GM12878 (cell line): ENCODE measurements around the gene PRSS50. TPM values are rescaled to one million over a fixed set of nuclear protein-coding genes. Genes with fewer than 3 reads are reported as not detected.
A peak's percentile ranks its signal among the peaks of the same experiment; 100 is the strongest.

Experiments used
- BACH1 ChIP-seq: fragments of 450-650 bp; IDR thresholded peaks from 2 replicates; pipeline ENCODE4 v1.6.1; 2017; ENCODE audit warnings: mild to moderate bottlenecking, borderline replicate concordance
- BCL11A ChIP-seq: IDR thresholded peaks from 2 replicates; pipeline ENCODE4 v1.6.1; 2011; ENCODE audit warnings: low read depth, low read length
- CHD2 ChIP-seq: IDR thresholded peaks from 2 replicates; pipeline ENCODE4 v1.6.1; 2011; ENCODE audit warnings: low read depth, low read length, improper control_type of control experiment, borderline replicate concordance
- CREB1 ChIP-seq: IDR thresholded peaks from 2 replicates; pipeline ENCODE4 v1.6.1; 2012; ENCODE audit warnings: low read depth, mild to moderate bottlenecking, inconsistent platforms
- ESRRA ChIP-seq: IDR thresholded peaks from 2 replicates; pipeline ENCODE4 v1.6.1; 2012; ENCODE audit warnings: mild to moderate bottlenecking, low read length, improper control_type of control experiment
- FOXM1 ChIP-seq: IDR thresholded peaks from 2 replicates; pipeline ENCODE4 v1.6.1; 2012; ENCODE audit warnings: low read depth, mild to moderate bottlenecking, inconsistent platforms, low read length, moderate library complexity
- HDAC6 ChIP-seq: fragments of 200-600 bp; sonication (generic); IDR thresholded peaks from one replicate; pipeline ENCODE4 v1.8.0; 2017; ENCODE audit warnings: antibody characterized with exemption; ENCODE audit not compliant: unreplicated experiment
- IKZF1 ChIP-seq: fragments of 450-650 bp; conservative IDR thresholded peaks from 2 replicates; pipeline ENCODE4 v1.6.1; 2017; ENCODE audit warnings: antibody characterized with exemption, mild to moderate bottlenecking
- IKZF2 ChIP-seq, 2 experiments: fragments of 450-650 bp; IDR thresholded peaks; 2 replicates each; pipeline ENCODE4 v1.6.1; 2017; ENCODE audit warnings: mild to moderate bottlenecking in 2 of 2, moderate library complexity in 2 of 2
- IRF4 ChIP-seq: IDR thresholded peaks from 2 replicates; pipeline ENCODE4 v1.6.1; 2011; ENCODE audit warnings: low read depth, low read length
- MAX ChIP-seq: IDR thresholded peaks from 2 replicates; pipeline ENCODE4 v1.6.1; 2012; ENCODE audit warnings: low read depth, low read length, improper control_type of control experiment
- MTA2 ChIP-seq: fragments of 450-650 bp; IDR thresholded peaks from 2 replicates; pipeline ENCODE4 v1.6.1; 2016; ENCODE audit warnings: low read depth, mild to moderate bottlenecking, moderate library complexity
- NRF1 ChIP-seq: conservative IDR thresholded peaks from 2 replicates; pipeline ENCODE4 v1.6.1; 2011; ENCODE audit warnings: mild to moderate bottlenecking, low read depth, low read length, improper control_type of control experiment
- PBX3 ChIP-seq: IDR thresholded peaks from 2 replicates; pipeline ENCODE4 v1.6.1; 2011; ENCODE audit warnings: mild to moderate bottlenecking, low read depth, low read length, moderate library complexity; ENCODE audit not compliant: insufficient replicate concordance
- POLR2AphosphoS2 ChIP-seq: IDR thresholded peaks from 2 replicates; pipeline ENCODE4 v1.6.1; 2011; ENCODE audit warnings: low read depth, mild to moderate bottlenecking, low read length, improper control_type of control experiment, moderate library complexity
- RFX5 ChIP-seq: IDR thresholded peaks from 2 replicates; pipeline ENCODE4 v1.6.1; 2011; ENCODE audit warnings: low read depth, low read length, improper control_type of control experiment
- RUNX3 ChIP-seq: IDR thresholded peaks from 2 replicates; pipeline ENCODE4 v1.6.1; 2012; ENCODE audit warnings: low read length, inconsistent platforms
- SMARCA5 ChIP-seq: fragments of 450-650 bp; IDR thresholded peaks from 2 replicates; pipeline ENCODE4 v1.6.1; 2017; ENCODE audit warnings: mild to moderate bottlenecking
- STAT1 ChIP-seq: fragments of 450-650 bp; conservative IDR thresholded peaks from 2 replicates; pipeline ENCODE4 v1.6.1; 2014; ENCODE audit warnings: antibody characterized with exemption, mild to moderate bottlenecking
- SUZ12 ChIP-seq: fragments of 200-600 bp; sonication (generic); IDR thresholded peaks from one replicate; pipeline ENCODE4 v1.6.1; 2018; ENCODE audit warnings: antibody characterized with exemption, mild to moderate bottlenecking; ENCODE audit not compliant: unreplicated experiment
- TCF12 ChIP-seq: IDR thresholded peaks from 2 replicates; pipeline ENCODE4 v1.6.1; 2011; ENCODE audit warnings: low read depth, mild to moderate bottlenecking, low read length
- ZNF217 ChIP-seq: fragments of 450-650 bp; IDR thresholded peaks from 2 replicates; pipeline ENCODE4 v1.6.1; 2017; ENCODE audit warnings: antibody characterized with exemption, mild to moderate bottlenecking
- polyA plus RNA-seq, 11 experiments: library from polyadenylated mRNA; depleted of rRNA in 4 of 11; unstranded in 6 of 11; stranded (reverse) in 5 of 11; fragments of >200 nt; fragmentation: Nextera tagmentation in 4 of 11; fragmentation: Illumina TruSeq in 1 of 11; extraction: Ambion mirVana in 4 of 11; extraction: Trizol in 1 of 11; gene quantifications; 1 replicate in 1 of 11; 2 replicates in 10 of 11; pipeline versions ENCODE4 v1.2.1 to v1.2.3, GENCODE V29; 2011 to 2016; ENCODE audit warnings: inconsistent platforms in 2 of 11, missing spikeins in 2 of 11, low read depth in 1 of 11
- total RNA-seq, 4 experiments: library from RNA; depleted of rRNA in 3 of 4; stranded (reverse); fragments of >200 nt in 3 of 4; fragmentation: Illumina TruSeq in 1 of 4; extraction: Trizol in 1 of 4; gene quantifications; 2 replicates each; pipeline versions ENCODE4 v1.2.1 to v1.2.3, GENCODE V29; 2013 to 2021
- TF ChIP-seq, protein P1 (sequence below): fragments of 450-650 bp; IDR thresholded peaks from 2 replicates; pipeline ENCODE4 v1.6.1; 2017; ENCODE audit warnings: mild to moderate bottlenecking, moderate library complexity
- TF ChIP-seq, protein P2 (sequence below): IDR thresholded peaks from 2 replicates; pipeline ENCODE4 v1.6.1; 2012; ENCODE audit warnings: low read depth, low read length, improper control_type of control experiment

The PRSS50 gene
- total and polyA plus RNA-seq, 10 of the 15 experiments (the other 5 are each of a cell fraction or from before 2014, with no cell fraction given), result 0.05 TPM; not detected in 9

- TF ChIP-seq, protein P1, sequence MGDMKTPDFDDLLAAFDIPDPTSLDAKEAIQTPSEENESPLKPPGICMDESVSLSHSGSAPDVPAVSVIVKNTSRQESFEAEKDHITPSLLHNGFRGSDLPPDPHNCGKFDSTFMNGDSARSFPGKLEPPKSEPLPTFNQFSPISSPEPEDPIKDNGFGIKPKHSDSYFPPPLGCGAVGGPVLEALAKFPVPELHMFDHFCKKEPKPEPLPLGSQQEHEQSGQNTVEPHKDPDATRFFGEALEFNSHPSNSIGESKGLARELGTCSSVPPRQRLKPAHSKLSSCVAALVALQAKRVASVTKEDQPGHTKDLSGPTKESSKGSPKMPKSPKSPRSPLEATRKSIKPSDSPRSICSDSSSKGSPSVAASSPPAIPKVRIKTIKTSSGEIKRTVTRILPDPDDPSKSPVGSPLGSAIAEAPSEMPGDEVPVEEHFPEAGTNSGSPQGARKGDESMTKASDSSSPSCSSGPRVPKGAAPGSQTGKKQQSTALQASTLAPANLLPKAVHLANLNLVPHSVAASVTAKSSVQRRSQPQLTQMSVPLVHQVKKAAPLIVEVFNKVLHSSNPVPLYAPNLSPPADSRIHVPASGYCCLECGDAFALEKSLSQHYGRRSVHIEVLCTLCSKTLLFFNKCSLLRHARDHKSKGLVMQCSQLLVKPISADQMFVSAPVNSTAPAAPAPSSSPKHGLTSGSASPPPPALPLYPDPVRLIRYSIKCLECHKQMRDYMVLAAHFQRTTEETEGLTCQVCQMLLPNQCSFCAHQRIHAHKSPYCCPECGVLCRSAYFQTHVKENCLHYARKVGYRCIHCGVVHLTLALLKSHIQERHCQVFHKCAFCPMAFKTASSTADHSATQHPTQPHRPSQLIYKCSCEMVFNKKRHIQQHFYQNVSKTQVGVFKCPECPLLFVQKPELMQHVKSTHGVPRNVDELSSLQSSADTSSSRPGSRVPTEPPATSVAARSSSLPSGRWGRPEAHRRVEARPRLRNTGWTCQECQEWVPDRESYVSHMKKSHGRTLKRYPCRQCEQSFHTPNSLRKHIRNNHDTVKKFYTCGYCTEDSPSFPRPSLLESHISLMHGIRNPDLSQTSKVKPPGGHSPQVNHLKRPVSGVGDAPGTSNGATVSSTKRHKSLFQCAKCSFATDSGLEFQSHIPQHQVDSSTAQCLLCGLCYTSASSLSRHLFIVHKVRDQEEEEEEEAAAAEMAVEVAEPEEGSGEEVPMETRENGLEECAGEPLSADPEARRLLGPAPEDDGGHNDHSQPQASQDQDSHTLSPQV, result 0 out of 2 replicates have a peak, but pooled peaks have one; percentile 23
- TF ChIP-seq MTA2 (peak; percentile 33; the same call in 1 of the 2 replicates), ZNF217 (no peak), BACH1 (no peak), RFX5 (no peak), CHD2 (no peak), PBX3 (no peak), SMARCA5 (no peak), HDAC6 (no peak), RUNX3 (no peak), IKZF2 (IDR thresholded peaks at IDR 0.05) (peak; percentile 67 to 77; a peak in 3 of 4 replicates), STAT1 (no peak), IKZF1 (peak; percentile 95), IRF4 (0 out of 2 replicates have a peak, but pooled peaks have one; percentile 8), NRF1 (no peak), POLR2AphosphoS2 (no peak), CREB1 (0 out of 2 replicates have a peak, but pooled peaks have one; percentile 40), MAX (no peak), FOXM1 (no peak), TCF12 (0 out of 2 replicates have a peak, but pooled peaks have one; percentile 40), ESRRA (no peak), SUZ12 (no peak), BCL11A (peak; percentile 68; the same call in 1 of the 2 replicates)
- TF ChIP-seq, protein P2, sequence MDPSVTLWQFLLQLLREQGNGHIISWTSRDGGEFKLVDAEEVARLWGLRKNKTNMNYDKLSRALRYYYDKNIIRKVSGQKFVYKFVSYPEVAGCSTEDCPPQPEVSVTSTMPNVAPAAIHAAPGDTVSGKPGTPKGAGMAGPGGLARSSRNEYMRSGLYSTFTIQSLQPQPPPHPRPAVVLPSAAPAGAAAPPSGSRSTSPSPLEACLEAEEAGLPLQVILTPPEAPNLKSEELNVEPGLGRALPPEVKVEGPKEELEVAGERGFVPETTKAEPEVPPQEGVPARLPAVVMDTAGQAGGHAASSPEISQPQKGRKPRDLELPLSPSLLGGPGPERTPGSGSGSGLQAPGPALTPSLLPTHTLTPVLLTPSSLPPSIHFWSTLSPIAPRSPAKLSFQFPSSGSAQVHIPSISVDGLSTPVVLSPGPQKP, result no peak
Measured at GRCh38 chr3:46713898-46714552, 3.6 kb downstream of the PRSS50 start (continued).
